HG03520 (cell line): ENCODE measurements around the gene AGO3.
"Not testable (repeated sequence)": the region's sequence is repeated elsewhere in the genome, so short reads cannot be mapped to it uniquely, and the experiment has no call there.

ENCODE experiments used
- ATAC-seq: cut with Tn5 transposase; IDR thresholded peaks from one replicate; pipeline ENCODE4 v1.9.1; 2021; ENCODE audit warnings: mild to moderate bottlenecking, moderate library complexity; ENCODE audit not compliant: unreplicated experiment

AGO3 gene

DNA sequence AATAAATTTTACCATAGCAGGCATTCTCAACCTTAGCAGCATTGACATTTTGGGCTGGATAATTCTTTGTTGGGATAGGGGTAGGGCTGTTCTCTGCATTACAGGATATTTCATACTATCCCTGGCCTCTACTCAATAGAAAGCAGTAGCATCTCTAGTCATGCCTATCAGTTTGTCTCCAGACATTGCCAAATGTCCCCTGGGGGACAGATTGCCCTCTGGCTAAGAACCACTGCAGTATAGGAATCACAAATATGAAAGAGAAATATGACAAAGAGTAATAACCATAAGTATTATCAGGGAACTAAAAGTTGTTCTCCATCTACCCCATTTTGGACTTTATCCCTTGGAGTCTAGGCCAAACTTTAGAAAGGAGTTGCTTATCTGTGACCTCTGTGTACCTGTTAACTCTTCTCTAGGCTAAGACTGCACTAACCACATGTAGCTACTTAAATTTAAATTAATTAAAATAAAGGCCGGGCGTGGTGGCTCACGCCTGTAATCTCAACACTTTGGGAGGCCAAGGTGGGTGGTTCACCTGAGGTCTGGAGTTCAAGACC is 76.1 kb downstream of the AGO3 start:
- ATAC-seq = no peak

- no peak for ATAC-seq
Observed at GRCh38 chr1:36007741-36008140, 76.8 kb downstream of the AGO3 start.

DNA sequence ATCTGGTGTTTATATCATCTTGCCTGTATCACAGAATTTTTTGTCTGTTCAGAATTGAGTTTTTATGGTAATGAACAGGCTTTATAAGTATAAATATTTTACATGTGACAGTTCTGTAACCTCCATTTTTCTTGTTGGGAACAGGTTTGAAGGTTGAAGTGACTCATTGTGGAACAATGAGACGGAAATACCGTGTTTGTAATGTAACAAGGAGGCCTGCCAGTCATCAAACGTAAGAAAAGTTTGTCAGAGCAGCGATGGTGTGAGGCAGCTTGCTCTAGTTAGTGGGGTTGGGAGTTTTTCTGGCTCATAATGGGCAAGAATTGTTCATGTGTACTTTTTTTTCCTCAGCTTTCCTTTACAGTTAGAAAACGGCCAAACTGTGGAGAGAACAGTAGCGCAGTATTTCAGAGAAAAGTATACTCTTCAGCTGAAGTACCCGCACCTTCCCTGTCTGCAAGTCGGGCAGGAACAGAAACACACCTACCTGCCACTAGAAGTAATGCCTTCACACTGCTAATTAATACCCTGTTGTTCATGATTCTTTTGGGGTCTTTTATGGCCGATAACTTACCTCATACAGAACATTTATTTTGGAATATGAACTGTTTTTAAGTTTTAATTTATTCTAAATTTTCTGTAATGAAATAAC is 77.8 kb downstream of the AGO3 start:
- ATAC-seq = no peak

DNA sequence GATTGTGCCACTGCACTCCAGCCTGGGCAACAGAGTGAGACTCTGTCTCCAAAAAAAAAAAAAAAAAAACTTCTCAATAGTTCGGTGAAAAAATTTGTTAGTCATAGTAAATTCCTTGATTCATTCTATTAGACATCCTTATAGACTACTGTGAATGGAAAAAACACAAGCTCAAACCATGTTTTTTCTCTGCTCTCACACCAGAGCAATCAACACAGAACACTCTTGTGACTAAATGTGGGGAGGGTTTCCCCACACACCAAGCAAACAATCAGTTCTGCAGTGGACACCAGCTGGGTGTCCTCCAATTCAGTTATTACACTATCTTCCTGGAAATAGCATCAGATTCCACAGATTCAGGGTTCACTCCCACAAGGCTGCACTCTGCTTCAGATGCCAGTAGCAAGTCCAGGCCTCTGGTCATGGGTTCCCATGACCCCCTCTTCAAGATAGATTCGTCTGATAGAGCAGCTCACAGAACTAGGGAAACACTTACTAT is 83.9 kb downstream of the AGO3 start:
- no peak for ATAC-seq

DNA sequence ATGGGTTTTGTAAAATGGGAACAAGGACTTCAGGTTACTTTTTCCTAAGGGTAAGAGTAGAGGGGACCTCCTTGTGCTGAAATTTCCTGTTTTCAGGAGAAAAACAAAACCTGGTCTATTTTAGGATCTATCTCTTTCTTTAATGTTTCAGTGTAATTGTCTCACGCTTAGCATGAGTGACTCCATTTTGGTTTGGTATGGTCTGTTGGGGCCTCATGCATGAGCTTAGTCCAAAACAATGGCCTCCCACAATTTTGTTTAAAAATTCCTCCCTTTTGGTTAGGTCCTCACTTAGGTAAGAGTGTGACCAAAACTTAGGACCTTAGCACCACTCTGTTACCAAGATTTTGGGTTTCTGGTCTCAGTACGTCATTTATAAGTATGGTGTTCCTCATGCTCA is 85.8 kb downstream of the AGO3 start:
- no peak for ATAC-seq

DNA sequence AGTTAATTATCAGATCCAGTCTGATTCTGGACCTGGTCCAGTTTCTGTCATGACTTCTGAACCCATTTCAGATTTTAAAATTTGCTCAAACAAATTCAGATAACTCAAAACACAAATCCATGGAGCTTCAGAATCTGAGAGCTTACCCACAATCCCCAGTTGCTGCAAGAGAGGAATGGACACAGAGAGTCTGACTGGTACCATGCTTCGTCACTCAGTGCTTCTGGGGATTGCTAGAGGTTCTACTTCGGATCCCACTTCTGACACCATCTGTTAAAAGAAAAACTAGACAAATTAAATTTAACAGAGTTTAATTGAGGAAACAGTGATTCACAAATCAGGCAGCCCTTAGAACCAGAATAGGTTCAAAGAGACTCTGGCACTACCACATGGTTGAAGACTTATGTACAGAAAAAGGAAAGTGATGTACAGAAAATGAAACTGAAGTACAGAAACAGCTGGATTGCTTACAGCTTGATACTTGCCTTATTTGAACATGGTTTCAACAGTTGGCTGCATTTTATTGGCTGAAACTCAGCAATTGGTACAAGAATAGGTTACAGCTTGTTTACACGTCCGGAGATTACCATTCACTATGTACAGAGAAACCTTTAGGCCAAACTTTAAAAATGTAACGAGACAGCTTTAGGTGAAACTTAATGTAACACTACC is 92.3 kb downstream of the AGO3 start:
- no peak for ATAC-seq

GRCh38 chr1:36024024-36024423 is 93.1 kb downstream of the AGO3 start:
- ATAC-seq = not testable (repeated sequence)

GRCh38 chr1:36024847-36025246 is 93.9 kb downstream of the AGO3 start:
- ATAC-seq = no peak

GRCh38 chr1:36027766-36028165 is 96.9 kb downstream of the AGO3 start:
- no peak for ATAC-seq

- no peak for ATAC-seq
Observed at GRCh38 chr1:36031441-36031840, 100.5 kb downstream of the AGO3 start.

DNA sequence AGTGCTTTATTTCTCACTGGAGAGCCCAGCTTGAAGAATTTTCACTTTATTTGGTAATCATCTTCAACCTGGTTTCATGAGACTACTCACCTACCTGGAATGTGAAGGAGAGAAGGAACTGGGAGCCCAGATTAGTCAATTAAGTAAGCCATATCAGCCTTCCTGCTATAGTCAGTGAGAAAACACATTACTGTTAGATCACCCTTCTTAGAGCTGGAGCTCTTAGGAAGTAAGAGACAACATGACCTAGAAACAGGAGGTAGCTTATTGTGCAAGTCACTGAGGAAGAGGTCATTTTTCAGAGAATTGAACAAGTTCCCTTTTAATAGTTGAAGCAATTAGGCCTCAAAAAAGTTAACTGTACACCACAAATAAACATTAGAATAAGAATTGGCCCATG is 103.8 kb downstream of the AGO3 start:
- ATAC-seq = no peak

DNA sequence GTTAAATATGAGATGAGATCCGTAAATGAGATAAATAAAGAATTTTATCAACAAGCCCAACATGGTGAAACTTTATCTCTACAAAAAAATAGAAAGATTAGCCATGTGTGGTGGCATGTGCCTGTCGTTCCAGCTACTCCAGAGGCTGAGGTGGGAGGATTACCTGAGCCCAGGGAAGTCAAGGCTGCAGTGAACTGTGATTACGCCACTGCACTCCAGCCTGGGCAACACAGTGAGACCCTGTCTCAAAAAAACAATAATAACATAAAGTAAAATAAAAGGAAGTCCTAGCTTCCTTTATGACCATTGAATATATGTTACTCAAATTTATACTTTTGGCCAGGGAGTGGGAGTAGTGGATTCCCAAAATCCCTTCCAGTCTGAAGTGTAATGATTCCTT is 104.2 kb downstream of the AGO3 start:
- no peak for ATAC-seq

DNA sequence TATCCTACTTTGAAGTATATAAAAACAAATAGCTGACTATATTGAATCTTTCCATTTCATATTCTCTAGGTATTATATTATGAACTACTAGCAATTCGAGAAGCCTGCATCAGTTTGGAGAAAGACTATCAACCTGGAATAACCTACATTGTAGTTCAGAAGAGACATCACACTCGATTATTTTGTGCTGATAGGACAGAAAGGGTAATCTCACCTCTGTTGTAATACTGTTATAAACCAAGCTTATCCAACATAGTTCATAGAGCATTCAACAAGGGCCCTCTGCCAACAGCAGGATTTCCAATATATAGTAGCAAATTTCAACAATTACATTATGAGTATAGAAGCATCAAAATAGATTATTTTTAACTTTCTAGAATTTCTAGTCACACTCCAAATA is 109.3 kb downstream of the AGO3 start:
- ATAC-seq = no peak

GRCh38 chr1:36051821-36052220 is 120.9 kb downstream of the AGO3 start:
- no peak for ATAC-seq

DNA sequence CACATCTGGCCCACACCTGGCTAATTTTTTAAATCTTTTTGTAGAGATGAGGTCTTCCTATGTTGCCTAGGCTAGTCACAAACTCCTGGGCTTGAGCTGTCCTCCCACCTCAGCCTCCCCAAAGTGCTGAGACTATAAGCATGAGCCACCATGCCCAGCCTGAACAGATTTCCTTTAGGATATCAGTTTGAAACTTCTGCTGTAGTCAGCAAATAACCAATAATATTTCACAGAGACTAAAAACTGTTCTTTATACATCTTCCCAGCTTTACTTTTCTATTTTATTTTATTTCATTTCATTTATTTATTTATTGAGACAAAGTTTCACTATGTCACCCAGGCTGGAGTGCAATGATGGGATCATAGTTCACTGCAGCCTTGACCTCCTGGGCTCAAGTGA is 123.1 kb downstream of the AGO3 start:
- ATAC-seq = no peak

DNA sequence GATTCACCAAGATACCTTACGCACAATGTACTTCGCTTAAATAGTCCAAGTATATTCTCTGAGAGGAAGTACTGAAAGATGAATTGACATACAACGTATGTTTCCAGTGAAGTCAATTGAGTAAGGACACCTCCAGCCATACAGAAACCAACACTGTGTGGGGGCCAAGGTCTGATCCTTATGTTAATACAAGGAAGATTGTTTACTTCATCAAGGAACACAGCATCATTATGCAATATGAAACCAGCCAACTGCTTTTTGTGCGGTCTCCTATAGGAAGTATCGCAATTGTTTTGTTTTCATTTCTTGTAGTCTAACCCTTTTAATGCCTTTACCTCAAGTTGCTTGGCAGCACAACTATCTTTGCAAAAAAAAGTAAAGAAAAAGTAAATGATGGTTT is 124.8 kb downstream of the AGO3 start:
- no peak for ATAC-seq

GRCh38 chr1:36062315-36062714 is 131.4 kb downstream of the AGO3 start:
- ATAC-seq = no peak

DNA sequence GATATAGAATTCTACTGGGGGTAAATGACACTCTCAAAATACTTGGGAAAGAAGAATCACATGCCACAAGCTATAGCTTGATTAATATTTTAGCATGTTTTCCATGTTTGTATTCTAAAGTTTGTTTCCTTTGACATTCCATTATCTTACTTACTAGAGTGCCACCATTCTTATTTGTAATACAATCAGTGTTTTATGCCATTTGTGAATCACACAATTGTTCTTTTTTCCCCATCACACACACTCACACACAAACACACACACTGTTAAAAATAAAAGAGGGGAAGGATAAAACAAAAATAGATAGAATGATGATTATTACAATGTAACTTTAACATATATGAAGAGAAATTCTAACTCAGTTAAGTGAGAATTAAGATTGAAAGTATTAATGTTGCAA is 137.0 kb downstream of the AGO3 start:
- ATAC-seq = no peak

DNA sequence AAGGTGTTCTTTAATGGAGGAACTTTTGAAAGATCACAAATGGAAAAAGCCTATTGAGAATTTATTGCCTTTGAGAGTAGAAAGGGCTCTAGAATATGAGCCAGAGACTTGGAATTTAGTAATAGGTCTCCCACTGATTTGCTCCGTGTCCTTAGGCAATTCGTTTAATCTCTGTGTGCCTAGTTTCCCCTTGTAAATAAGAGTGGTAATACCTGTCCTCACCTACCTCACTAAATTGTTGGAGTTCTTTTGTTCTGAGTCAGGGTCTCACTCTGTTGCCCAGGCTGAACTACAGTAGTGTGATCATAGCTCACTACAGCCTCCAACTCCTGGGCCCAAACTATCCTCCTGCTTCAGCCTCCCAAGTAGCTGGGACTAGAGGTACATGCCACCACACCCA is 138.0 kb downstream of the AGO3 start:
- ATAC-seq = no peak

DNA sequence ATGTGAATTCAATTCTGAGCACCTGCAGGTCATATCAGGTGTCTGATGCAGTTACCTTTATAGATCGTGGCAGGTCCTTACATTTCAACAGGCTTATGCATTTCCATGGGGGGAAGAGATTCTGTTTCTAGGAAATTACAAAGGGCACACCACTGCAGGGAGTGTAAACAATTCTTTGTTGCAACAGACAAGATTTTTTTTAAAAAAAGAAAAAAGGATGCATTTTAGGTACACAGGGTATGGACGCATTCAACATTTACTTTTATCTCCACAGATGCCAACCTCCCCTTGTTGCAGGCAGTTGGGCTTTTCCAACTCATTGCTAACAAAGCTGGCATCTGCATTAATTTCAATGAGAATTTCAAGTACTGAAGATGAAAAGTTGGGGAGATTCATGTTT is 139.4 kb downstream of the AGO3 start:
- ATAC-seq = no peak

DNA sequence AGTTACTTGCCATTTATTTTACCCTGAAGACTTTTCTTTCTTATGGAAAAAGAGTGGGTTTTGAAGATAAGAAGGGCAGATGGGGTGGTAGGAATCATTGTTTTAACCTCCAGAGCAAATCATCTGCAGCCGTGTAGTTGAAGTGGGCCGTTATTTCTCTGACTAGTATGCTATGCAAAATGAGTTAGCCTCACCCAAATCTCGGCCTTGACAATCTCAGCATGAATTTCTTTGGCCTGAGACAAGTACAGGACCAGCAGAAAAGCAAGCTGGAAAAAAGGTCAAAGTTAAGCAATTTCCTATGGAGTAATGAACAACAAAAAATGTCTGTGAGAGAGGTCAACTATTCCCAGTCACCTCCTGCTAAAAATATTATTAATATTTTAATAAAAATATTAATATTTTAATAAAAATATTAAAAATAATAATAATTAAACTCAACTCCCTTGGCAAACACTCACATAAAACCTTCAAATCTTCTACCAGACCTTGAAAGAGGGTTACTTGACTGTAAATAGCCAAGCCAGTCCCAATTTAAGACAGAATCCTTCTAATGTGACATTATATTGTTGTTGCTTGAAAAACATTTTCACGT is 146.2 kb downstream of the AGO3 start:
- no peak for ATAC-seq

- no peak for ATAC-seq
Observed at GRCh38 chr1:36080236-36080635, 149.3 kb downstream of the AGO3 start.
